Activated CD8-positive, alpha-beta memory T cell treated with anti-CD3 and anti-CD28 coated beads, Interleukin-2, amount 50 U/mL, for 1 hour (primary cell): ENCODE measurements around the gene ENTPD1.

Experiments used
- DNase-seq: peaks from one replicate; pipeline ENCODE4 v3.0.0-alpha.2; 2020; ENCODE audit errors: extremely low read depth

The ENTPD1 gene

DNA sequence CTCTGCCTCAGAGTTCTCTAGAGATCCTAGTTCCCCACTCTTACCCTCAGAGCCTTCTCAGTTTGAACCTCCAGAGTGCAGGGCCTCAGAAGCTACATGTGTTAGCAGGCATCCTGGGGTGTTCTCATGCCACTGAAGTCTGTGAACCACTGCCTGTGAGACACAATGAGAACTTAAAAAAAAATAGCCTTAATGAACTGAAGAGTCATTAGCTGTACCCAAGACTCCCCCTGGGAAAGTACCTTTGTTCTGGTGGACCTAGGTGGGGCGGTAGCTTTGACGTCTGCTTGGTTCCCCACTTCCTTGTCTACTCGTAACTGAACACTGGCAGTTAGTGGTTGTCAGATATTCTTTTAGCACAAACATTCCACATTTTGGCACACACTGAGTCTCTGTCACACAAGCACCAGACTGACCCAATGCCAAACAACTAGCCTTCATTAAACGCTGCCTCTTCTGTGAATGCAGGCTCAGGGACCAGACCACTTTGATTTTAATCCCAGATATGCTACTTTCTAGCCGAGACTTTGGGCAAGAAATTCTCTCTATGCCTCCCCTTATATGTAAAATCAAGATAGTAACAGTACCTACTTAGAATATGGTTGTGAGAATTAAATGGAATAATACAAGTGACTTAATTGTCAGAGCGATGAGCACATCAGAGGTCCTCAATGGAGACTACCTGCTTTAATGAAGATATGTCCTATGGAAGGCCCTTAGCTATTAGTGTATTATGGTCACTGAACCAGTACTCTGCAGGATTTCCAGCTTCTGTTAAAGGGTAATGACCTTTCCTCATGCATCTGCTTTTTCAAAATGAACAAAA, 76.5 kb downstream of the ENTPD1 start:
- peak; percentile 1 for DNase-seq

GRCh38 chr10:95833042-95833610, 77.2 kb downstream of the ENTPD1 start:
- DNase-seq, result no peak

GRCh38 chr10:95834406-95834805, 78.4 kb downstream of the ENTPD1 start:
- DNase-seq, result no peak

DNA sequence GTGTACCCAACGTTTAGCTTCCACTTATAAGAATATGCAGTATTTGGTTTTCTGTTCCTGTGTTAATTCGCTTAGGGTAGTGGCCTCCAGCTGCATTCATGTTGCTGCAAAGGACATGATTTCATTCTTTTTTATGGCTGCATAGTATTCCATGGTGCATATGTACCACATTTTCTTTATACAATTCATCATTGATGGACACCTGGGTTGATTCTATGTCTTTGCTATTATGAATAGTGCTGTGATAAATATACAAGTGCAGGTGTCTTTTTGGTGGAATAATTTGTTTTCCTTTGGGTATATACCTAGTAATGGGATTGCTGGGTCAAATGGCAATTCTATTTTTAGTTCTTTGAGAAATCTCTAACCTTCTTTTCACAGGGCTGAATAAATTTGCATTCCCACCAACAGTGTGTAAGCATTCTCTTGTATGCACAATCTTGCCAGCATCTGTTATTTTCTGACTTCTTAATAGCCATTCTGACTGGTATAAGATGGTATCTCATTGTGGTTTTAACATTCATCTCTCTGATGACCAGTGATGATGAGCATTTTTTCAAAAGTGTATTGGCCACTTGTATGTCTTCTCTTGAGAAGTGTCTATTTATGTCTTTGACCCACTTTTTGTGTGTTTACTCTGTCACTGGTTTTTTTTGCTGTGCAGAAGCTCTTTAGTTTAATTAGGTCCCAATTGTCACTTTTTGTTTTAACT, 79.3 kb downstream of the ENTPD1 start:
- DNase-seq, result no peak

GRCh38 chr10:95835911-95836310, 79.9 kb downstream of the ENTPD1 start:
- DNase-seq, result no peak

DNA sequence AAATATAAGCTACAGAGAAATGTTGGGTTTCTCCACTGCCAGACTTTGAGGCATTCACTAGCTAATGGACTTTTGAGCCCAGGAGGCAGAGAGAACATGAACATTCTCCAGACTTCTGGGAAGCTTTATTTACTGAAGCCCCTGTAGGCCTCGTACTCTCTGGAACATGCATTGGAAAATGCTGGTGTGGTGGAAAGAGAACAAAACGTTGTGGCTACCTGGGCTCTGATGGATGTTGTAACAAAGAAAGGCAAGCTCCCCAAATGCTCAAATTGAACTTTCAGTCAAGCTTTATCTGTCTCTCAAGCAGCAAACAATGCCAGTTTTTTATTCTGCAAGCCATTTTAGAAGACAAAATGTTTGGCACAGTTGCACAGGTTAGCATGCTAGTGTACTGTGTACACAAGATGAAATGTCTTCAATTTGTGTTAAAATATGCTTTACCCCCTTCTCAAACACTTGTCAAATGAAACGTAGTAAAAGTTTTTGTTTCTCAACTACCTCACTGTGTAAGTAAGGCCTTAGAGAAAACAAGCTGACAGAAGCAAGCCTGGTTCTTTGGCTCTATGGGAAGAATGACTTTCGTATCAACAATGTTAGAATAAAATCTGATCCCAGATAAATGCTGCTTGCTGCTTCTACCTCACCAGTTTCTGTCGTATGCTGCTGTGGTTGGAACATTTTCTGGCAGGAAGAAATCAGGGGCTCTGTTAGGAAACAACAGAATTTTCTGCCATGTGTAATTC, 80.8 kb downstream of the ENTPD1 start:
- DNase-seq, result no peak

DNA sequence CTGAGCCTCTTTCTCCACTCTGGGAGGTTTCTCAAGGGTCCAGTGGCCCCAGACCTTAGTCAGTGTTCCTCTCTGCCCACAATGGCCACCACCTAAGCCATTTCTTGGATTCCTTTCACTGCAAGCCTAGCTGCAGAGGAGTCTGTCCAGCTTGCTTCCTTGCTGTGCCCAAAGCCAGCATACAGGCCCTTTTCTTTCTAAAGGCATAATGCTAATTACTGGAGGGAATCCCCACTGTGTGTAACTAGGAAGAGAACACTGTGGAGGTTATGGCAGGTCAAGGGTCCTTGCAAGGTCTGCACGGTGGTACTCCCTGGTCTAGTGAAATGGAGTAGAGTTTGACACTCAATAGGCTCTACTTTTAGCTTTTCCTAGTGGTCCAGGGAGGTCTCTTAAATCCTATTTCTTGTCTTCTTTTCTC, 81.4 kb downstream of the ENTPD1 start:
- DNase-seq, result no peak

DNA sequence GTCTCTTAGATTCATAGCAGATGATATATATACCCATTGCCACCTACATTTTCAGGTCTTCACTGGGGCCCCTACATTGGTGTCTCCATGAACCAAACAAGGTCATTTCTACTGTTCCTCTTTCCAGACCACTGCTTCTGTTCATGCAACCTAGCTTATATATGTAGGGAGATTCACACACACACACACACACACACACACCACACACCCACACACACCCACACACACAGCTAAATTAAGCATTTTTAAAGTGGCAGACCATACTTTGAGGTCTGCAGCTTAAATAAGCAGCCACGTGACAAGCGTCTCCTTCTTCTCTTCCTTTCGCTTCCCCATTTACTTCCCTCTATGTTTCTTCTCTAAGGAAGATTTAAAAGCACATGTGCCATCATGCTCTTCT, 81.8 kb downstream of the ENTPD1 start:
- no peak for DNase-seq

GRCh38 chr10:95840121-95840520, 84.2 kb downstream of the ENTPD1 start:
- DNase-seq, result no peak

DNA sequence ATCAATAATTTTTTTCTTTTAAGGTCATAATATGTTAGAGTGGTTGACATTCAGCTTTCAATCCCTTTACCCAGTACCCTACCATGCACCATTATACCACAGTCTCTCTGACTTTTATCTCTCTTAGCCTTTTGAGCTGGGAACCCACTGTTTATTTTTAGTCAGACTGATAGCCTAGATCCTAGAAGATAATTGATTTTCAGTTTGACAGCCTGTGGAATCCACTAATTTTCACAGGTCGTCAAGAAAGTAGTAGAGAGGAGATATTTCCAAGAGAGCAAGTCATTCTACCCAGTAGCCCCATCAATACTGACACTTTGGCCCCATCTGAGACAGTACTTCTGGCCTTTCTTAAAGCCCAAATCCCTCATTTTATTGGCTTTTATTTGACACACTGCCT, 84.7 kb downstream of the ENTPD1 start:
- DNase-seq, result no peak

- DNase-seq, result no peak
Measured at GRCh38 chr10:95841661-95842498, 85.9 kb downstream of the ENTPD1 start.

- DNase-seq, result no peak
Measured at GRCh38 chr10:95845411-95845810, 89.4 kb downstream of the ENTPD1 start.

- DNase-seq, result no peak
Measured at GRCh38 chr10:95847007-95847406, 91.0 kb downstream of the ENTPD1 start.

GRCh38 chr10:95848841-95849240, 92.9 kb downstream of the ENTPD1 start:
- DNase-seq, result no peak

GRCh38 chr10:95850791-95851190, 94.8 kb downstream of the ENTPD1 start:
- DNase-seq, result no peak

GRCh38 chr10:95860166-95860940, 104.4 kb downstream of the ENTPD1 start:
- DNase-seq, result no peak

DNA sequence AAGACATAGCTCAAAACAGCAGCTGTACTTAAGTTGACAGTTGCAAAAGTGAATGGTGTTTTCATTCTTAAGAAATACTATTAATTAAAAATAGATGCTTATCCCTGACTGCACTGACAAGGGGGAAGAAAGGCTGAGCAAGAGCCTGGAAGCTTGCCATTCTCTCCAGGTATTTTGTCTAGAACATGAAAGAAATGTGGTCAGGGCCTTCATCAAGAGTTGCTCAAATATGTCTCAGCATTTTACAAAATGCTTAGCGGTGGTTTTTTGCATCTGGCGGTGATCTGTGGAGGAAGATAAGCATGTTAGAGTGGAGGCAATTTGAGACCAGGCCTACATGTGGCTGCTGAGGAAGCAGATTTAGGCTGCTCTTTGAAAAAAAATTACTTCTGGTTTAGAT, 105.4 kb downstream of the ENTPD1 start:
- no peak for DNase-seq

GRCh38 chr10:95864906-95865813, 109.2 kb downstream of the ENTPD1 start:
- DNase-seq, result no peak

- no peak for DNase-seq
Measured at GRCh38 chr10:95865814-95866466, 110.0 kb downstream of the ENTPD1 start.
